Measurements from ENCODE around the gene FCN3. TPM values are rescaled to one million over a fixed set of nuclear protein-coding genes. Genes with fewer than 3 reads are reported as not detected.

The FCN3 gene
- total RNA-seq, 2 experiments from 2014 or later = not detected

DNA sequence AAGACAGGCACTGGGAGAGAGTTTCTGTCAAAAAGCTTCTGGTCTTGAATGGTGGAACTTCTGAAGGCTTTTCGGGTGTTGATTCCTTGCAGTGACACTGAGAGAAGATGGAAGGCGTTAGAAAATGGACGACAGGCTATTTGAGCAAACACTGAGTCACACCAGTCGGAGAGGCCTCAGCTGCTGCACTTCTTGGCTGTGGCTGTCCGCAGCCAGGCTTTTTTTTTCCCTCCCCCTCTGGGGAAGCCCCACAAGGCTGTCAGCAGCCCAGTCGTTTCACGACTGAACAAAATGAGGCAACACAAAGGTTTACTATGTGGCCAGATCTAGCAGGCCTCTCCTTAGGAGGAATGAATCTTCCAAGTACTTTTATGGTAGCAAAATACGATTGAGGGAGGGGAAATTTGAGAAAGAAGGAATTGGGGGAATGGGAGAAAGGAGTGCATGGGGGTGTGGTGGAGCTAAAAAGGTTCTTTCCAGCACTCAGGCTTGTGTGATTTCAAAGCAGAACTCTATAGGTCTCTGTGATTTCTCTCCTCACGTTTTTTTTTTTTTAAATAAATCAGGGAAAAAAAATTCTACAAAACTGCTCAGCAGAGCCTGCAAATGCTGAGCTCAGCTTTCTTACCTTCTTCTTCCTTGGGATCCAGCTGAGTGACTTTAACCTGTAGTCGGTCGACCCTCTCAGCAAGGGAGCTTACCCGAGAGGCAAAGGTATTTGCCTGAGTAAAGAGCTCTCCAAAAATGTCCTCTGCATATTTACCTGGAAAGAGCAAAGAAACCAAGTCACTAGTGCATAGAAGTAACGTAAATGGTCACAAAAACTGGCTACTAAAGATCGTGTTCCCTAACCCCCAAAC, 43.9 kb upstream of the FCN3 start:
- TF ChIP-seq, protein P1, sequence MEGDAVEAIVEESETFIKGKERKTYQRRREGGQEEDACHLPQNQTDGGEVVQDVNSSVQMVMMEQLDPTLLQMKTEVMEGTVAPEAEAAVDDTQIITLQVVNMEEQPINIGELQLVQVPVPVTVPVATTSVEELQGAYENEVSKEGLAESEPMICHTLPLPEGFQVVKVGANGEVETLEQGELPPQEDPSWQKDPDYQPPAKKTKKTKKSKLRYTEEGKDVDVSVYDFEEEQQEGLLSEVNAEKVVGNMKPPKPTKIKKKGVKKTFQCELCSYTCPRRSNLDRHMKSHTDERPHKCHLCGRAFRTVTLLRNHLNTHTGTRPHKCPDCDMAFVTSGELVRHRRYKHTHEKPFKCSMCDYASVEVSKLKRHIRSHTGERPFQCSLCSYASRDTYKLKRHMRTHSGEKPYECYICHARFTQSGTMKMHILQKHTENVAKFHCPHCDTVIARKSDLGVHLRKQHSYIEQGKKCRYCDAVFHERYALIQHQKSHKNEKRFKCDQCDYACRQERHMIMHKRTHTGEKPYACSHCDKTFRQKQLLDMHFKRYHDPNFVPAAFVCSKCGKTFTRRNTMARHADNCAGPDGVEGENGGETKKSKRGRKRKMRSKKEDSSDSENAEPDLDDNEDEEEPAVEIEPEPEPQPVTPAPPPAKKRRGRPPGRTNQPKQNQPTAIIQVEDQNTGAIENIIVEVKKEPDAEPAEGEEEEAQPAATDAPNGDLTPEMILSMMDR (IDR thresholded peaks at IDR 0.05) = no peak
- peak overlapping the region in 1 of 2 donors; percentile 5 for H3K27ac ChIP-seq (ENCODE audit: low read depth in 1 of 2, low read length in 2 of 2)
- DNase-seq = peak in 5 of 14 experiments; percentile 30 to 75 (median 49)
- H3K4me3 Mint-ChIP-seq = no peak overlapping the region
- no peaks in the 10 kb centered on the region for H3K27me3 Mint-ChIP-seq
- H3K36me3 ChIP-seq (ENCODE audit: insufficient read depth, low read length) = peaks cover 55% of the 10 kb centered on the region
- peak overlapping the region; percentile 60 for H3K27ac Mint-ChIP-seq
- intact Hi-C loops (cut with DNase I, micrococcal nuclease) = loop anchor here (5.0 to 10.0 kb wide), 6 partner anchors 46 to 249 kb away; partner anchors contain the start of gene WASF2 (in 1 of the 2)
- peaks cover 33% of the 10 kb centered on the region for H3K4me1 ChIP-seq (ENCODE audit: insufficient read depth, low read length)
- no peaks in the 10 kb centered on the region for H3K27me3 ChIP-seq (ENCODE audit: control insufficient read depth in 1 of 2, insufficient read depth in 2 of 2, low read length in 2 of 2)
- ChIA-PET CTCF (interaction anchor here (0.7 to 0.9 kb wide), 2 partner anchors 9 to 12 kb away, joined by 3 to 4 read pairs; no protein-coding TSS in a partner anchor), POLR2A (interaction anchor here (0.7 kb wide), 1 partner anchor 90 kb away, joined by 3 read pairs; no protein-coding TSS in a partner anchor)
- no peak for ATAC-seq (ENCODE audit: poor library complexity)
- no peaks in the 10 kb centered on the region for H3K9me3 ChIP-seq (ENCODE audit: control insufficient read depth in 1 of 2, insufficient read depth in 1 of 2, low read length in 2 of 2)
- H3K4me3 ChIP-seq (ENCODE audit: low read length) = no peak overlapping the region
- H3K36me3 Mint-ChIP-seq (ENCODE audit: low read depth) = peaks cover 63% of the 10 kb centered on the region
- H3K9me3 Mint-ChIP-seq = no peaks in the 10 kb centered on the region
- peaks cover 60% of the 10 kb centered on the region for H3K4me1 Mint-ChIP-seq (ENCODE audit: low read depth)

DNA sequence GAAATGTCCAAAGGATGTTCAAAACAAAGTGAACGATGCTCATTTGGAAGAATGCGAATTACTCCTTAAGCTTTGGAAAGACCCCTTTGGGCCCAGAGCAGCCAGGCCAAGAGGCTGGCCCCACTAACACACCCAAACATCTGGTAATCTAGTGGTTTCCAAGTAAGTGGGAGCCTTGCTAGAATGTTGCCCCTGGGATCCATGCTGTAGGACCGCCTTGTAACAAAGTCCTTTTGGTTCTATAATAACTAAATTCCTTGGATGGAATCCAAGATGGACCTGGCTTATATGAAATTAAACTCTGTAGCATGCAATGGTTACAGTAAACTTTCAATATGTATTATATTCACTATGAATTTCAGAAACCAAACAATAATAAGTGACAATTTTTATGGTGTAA, 43.1 kb upstream of the FCN3 start:
- Mint-ChIP-seq H3K4me1 (ENCODE audit: low read depth) (peaks cover 56% of the 10 kb centered on the region), H3K4me3 (no peak overlapping the region), H3K9me3 (no peaks in the 10 kb centered on the region), H3K36me3 (ENCODE audit: low read depth) (peaks cover 70% of the 10 kb centered on the region), H3K27me3 (no peaks in the 10 kb centered on the region), H3K27ac (peak overlapping the region; percentile 60)
- intact Hi-C loops (cut with DNase I, micrococcal nuclease) = loop anchor here (5.0 to 10.0 kb wide), 6 partner anchors 47 to 250 kb away; partner anchors contain the start of gene WASF2 (in 1 of the 2)
- H3K27me3 ChIP-seq (ENCODE audit: control insufficient read depth in 1 of 2, insufficient read depth in 2 of 2, low read length in 2 of 2) = no peaks in the 10 kb centered on the region
- H3K9me3 ChIP-seq (ENCODE audit: control insufficient read depth in 1 of 2, insufficient read depth in 1 of 2, low read length in 2 of 2) = no peaks in the 10 kb centered on the region
- POLR2A ChIA-PET = no interaction called here
- no peak overlapping the region for H3K4me3 ChIP-seq (ENCODE audit: low read length)
- TF ChIP-seq, protein P1 (IDR thresholded peaks at IDR 0.05) = no peak
- H3K36me3 ChIP-seq (ENCODE audit: insufficient read depth, low read length) = peaks cover 63% of the 10 kb centered on the region
- DNase-seq = no peak
- CTCF ChIA-PET = interaction anchor here (0.6 to 3.6 kb wide), 3 partner anchors 13 to 123 kb away, joined by 4 to 15 read pairs (median 4); no protein-coding TSS in a partner anchor
- peaks cover 27% of the 10 kb centered on the region for H3K4me1 ChIP-seq (ENCODE audit: insufficient read depth, low read length)
- H3K27ac ChIP-seq (ENCODE audit: low read depth in 1 of 2, low read length in 2 of 2) = no peak overlapping the region
- no peak for ATAC-seq (ENCODE audit: poor library complexity)

DNA sequence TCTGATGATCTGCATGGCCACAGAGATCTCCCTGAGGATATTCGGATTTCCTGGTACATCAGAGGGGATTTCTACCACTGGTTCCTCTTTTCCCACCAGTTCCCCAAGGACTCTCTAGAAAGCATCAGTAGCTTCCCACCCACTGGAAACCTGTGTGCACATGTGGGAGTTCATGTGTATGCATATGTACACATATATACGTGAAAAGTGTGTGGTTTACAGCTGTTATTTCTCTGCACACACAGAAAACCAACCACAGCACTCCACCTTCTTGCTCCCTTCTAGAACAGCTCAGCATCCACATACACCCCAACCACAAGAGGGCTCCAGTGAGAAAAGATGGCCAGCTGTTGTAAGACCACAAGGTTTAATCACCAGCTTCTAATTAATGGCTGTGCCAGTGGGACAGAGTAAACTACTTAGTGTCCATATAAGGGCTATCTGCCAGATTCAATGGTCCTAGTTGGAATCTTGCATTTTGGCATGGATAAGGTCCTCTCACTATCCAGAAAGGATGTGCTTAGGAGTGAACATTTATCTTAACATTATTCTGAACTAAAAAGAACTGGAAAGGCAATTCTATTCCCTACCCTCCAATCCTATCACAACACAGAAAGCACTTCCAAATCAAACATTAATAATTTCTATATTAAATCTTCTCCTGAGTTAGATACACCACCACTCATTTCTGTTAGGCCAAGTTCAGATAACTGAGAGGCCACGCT, 41.9 kb upstream of the FCN3 start:
- Histone ChIP-seq H3K4me3 (ENCODE audit: low read length) (no peak overlapping the region), H3K27ac (ENCODE audit: low read depth in 1 of 2, low read length in 2 of 2) (no peak overlapping the region), H3K36me3 (ENCODE audit: insufficient read depth, low read length) (peaks cover 75% of the 10 kb centered on the region), H3K27me3 (ENCODE audit: control insufficient read depth in 1 of 2, insufficient read depth in 2 of 2, low read length in 2 of 2) (no peaks in the 10 kb centered on the region), H3K9me3 (ENCODE audit: control insufficient read depth in 1 of 2, insufficient read depth in 1 of 2, low read length in 2 of 2) (no peaks in the 10 kb centered on the region), H3K4me1 (ENCODE audit: insufficient read depth, low read length) (peaks cover 18% of the 10 kb centered on the region)
- intact Hi-C loops (cut with DNase I, micrococcal nuclease) = loop anchor here (1.0 to 10.0 kb wide), 7 partner anchors 48 to 251 kb away; partner anchors contain the start of gene WASF2 (in 1 of the 2)
- H3K27ac Mint-ChIP-seq = peak overlapping the region; percentile 54
- TF ChIP-seq, protein P1 (IDR thresholded peaks at IDR 0.05) = peak; percentile 60
- H3K36me3 Mint-ChIP-seq (ENCODE audit: low read depth) = peaks cover 75% of the 10 kb centered on the region
- H3K4me3 Mint-ChIP-seq = no peak overlapping the region
- no peaks in the 10 kb centered on the region for H3K27me3 Mint-ChIP-seq
- CTCF ChIA-PET = interaction anchor here (0.5 to 3.6 kb wide), 18 partner anchors 9 to 246 kb away, joined by 3 to 15 read pairs (median 4); no protein-coding TSS in a partner anchor
- DNase-seq (peak in 10 of 14 experiments; percentile 28 to 81 (median 49)), ATAC-seq (ENCODE audit: poor library complexity) (peak; percentile 73)
- POLR2A ChIA-PET = interaction anchor here (1.1 to 3.0 kb wide), 7 partner anchors 14 to 244 kb away, joined by 3 to 11 read pairs (median 5); partner anchors contain the start of gene WASF2
- peaks cover 46% of the 10 kb centered on the region for H3K4me1 Mint-ChIP-seq (ENCODE audit: low read depth)
- H3K9me3 Mint-ChIP-seq = no peaks in the 10 kb centered on the region
